PFSK-1 (cell line): ENCODE results near the gene TMEM181.

Experiments
- POLR2AphosphoS5 ChIP-seq: IDR thresholded peaks from 2 replicates; pipeline ENCODE4 v1.6.1; 2012; ENCODE audit warnings: low read depth, mild to moderate bottlenecking, control low read depth, low read length, moderate library complexity
- SIN3A ChIP-seq: IDR thresholded peaks from 2 replicates; pipeline ENCODE4 v1.6.1; 2012; ENCODE audit warnings: mild to moderate bottlenecking, low read length, moderate library complexity, borderline replicate concordance; ENCODE audit not compliant: insufficient read depth
- TAF1 ChIP-seq: IDR thresholded peaks from 2 replicates; pipeline ENCODE4 v1.6.1; 2012; ENCODE audit warnings: low read length, control low read depth, borderline replicate concordance; ENCODE audit not compliant: insufficient read depth
- TF ChIP-seq, protein P1 (sequence below), 2 experiments: IDR thresholded peaks; 2 replicates each; pipeline versions ENCODE4 v1.6.1 to v1.8.0; 2011 to 2012; ENCODE audit warnings: low read depth in 2 of 2, low read length in 2 of 2, control low read depth in 1 of 2, inconsistent platforms in 1 of 2, mild to moderate bottlenecking in 1 of 2, moderate library complexity in 1 of 2; ENCODE audit not compliant: insufficient read depth in 1 of 2

GRCh38 chr6:158653577-158654354 lies 93.9 kb downstream of the TMEM181 start:
- TF ChIP-seq POLR2AphosphoS5, result no peak
- TF ChIP-seq, protein P1, sequence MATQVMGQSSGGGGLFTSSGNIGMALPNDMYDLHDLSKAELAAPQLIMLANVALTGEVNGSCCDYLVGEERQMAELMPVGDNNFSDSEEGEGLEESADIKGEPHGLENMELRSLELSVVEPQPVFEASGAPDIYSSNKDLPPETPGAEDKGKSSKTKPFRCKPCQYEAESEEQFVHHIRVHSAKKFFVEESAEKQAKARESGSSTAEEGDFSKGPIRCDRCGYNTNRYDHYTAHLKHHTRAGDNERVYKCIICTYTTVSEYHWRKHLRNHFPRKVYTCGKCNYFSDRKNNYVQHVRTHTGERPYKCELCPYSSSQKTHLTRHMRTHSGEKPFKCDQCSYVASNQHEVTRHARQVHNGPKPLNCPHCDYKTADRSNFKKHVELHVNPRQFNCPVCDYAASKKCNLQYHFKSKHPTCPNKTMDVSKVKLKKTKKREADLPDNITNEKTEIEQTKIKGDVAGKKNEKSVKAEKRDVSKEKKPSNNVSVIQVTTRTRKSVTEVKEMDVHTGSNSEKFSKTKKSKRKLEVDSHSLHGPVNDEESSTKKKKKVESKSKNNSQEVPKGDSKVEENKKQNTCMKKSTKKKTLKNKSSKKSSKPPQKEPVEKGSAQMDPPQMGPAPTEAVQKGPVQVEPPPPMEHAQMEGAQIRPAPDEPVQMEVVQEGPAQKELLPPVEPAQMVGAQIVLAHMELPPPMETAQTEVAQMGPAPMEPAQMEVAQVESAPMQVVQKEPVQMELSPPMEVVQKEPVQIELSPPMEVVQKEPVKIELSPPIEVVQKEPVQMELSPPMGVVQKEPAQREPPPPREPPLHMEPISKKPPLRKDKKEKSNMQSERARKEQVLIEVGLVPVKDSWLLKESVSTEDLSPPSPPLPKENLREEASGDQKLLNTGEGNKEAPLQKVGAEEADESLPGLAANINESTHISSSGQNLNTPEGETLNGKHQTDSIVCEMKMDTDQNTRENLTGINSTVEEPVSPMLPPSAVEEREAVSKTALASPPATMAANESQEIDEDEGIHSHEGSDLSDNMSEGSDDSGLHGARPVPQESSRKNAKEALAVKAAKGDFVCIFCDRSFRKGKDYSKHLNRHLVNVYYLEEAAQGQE (IDR thresholded peaks at IDR 0.05; ENCODE audit: insufficient read depth in 1 of 2, low read depth in 2 of 2, low read length in 2 of 2), result no peak
- TF ChIP-seq TAF1, result no peak
- TF ChIP-seq SIN3A, result no peak
